CD14-positive monocyte (primary cell): Measurements from ENCODE around the gene HS1BP3. TPM values are rescaled to one million over a fixed set of nuclear protein-coding genes. Genes with fewer than 3 reads are reported as not detected.

ENCODE experiments used
- DNase-seq, 3 donors: peaks; one replicate each; pipeline ENCODE4 v3.0.0-alpha.2; 2011 to 2022
- H2AFZ ChIP-seq: 2 replicates; pipeline ENCODE4 v1.6.0; 2012; ENCODE audit warnings: mild to moderate bottlenecking, low read depth, low read length, inconsistent platforms; ENCODE audit not compliant: insufficient read depth, poor library complexity, severe bottlenecking
- H3K27ac ChIP-seq, 2 donors: 1 replicate in 1 of 2; 2 replicates in 1 of 2; pipeline ENCODE4 v1.5.1; 2012 to 2013; ENCODE audit warnings: low read length in 2 of 2, control low read depth in 1 of 2, inconsistent platforms in 1 of 2, low read depth in 1 of 2, mild to moderate bottlenecking in 1 of 2
- H3K27me3 ChIP-seq, 2 donors: one replicate each; pipeline versions ENCODE4 v1.6.0 to v1.6.1; 2011 to 2013; ENCODE audit warnings: low read length in 2 of 2; ENCODE audit not compliant: control insufficient read depth in 2 of 2, insufficient read depth in 2 of 2
- H3K36me3 ChIP-seq, 2 donors: replicated peaks in 1 of 2; 1 replicate in 1 of 2; 2 replicates in 1 of 2; pipeline versions ENCODE4 v1.5.1 to v1.6.1; 2012 to 2013; ENCODE audit warnings: low read length in 2 of 2, control low read depth in 1 of 2, inconsistent platforms in 1 of 2, mild to moderate bottlenecking in 1 of 2; ENCODE audit not compliant: insufficient read depth in 2 of 2, control insufficient read depth in 1 of 2
- H3K4me1 ChIP-seq, 2 donors: 1 replicate in 1 of 2; 2 replicates in 1 of 2; pipeline versions ENCODE4 v1.5.1 to v1.6.1; 2012 to 2013; ENCODE audit warnings: low read length in 2 of 2, control low read depth in 1 of 2, inconsistent platforms in 1 of 2, mild to moderate bottlenecking in 1 of 2, moderate library complexity in 1 of 2; ENCODE audit not compliant: insufficient read depth in 2 of 2, control insufficient read depth in 1 of 2
- H3K4me2 ChIP-seq: replicated peaks from 2 replicates; pipeline ENCODE3; 2012; ENCODE audit warnings: low read length, moderate library complexity, mild to moderate bottlenecking; ENCODE audit not compliant: poor library complexity, severe bottlenecking; ENCODE audit errors: extremely low read depth
- H3K4me3 ChIP-seq, 3 experiments: fragments of 200-600 bp in 1 of 3; sonication (generic) in 1 of 3; replicated peaks in 1 of 3; 1 replicate in 2 of 3; 2 replicates in 1 of 3; pipeline ENCODE4 v1.5.1; 2011 to 2013; ENCODE audit warnings: low read length in 3 of 3, mild to moderate bottlenecking in 3 of 3, control low read depth in 2 of 3, low read depth in 2 of 3, inconsistent platforms in 1 of 3, moderate library complexity in 1 of 3
- H3K79me2 ChIP-seq: 2 replicates; pipeline ENCODE4 v1.6.0; 2012; ENCODE audit warnings: mild to moderate bottlenecking, control low read depth, inconsistent platforms, low read length, moderate library complexity; ENCODE audit not compliant: insufficient read depth
- H3K9ac ChIP-seq: 2 replicates; pipeline ENCODE4 v1.6.0; 2017; ENCODE audit warnings: low read length, mild to moderate bottlenecking; ENCODE audit not compliant: insufficient read depth, poor library complexity, severe bottlenecking
- H3K9me3 ChIP-seq, 2 donors: replicated peaks in 1 of 2; 1 replicate in 1 of 2; 2 replicates in 1 of 2; pipeline versions ENCODE4 v1.5.1 to v1.6.1; 2012 to 2013; ENCODE audit warnings: low read length in 2 of 2, control low read depth in 1 of 2; ENCODE audit not compliant: control insufficient read depth in 1 of 2, insufficient read depth in 1 of 2
- H4K20me1 ChIP-seq: 2 replicates; pipeline ENCODE4 v1.6.0; 2012; ENCODE audit warnings: mild to moderate bottlenecking, low read length, control low read depth, moderate library complexity; ENCODE audit not compliant: insufficient read depth
- H3K27ac Mint-ChIP-seq, 7 donors: one replicate each; pipeline ENCODE4 v1.8.0; 2020; ENCODE audit warnings: mild to moderate bottlenecking in 7 of 7, mixed read lengths in 7 of 7, moderate library complexity in 6 of 7, inconsistent platforms in 2 of 7
- H3K27me3 Mint-ChIP-seq, 3 donors: one replicate each; pipeline ENCODE4 v1.8.0; 2021 to 2022; ENCODE audit warnings: low read depth in 3 of 3, mild to moderate bottlenecking in 3 of 3, mixed read lengths in 3 of 3, moderate library complexity in 3 of 3, inconsistent platforms in 1 of 3
- H3K36me3 Mint-ChIP-seq, 2 donors: one replicate each; pipeline ENCODE4 v1.8.0; 2020; ENCODE audit warnings: mixed read lengths in 2 of 2, inconsistent platforms in 1 of 2, mild to moderate bottlenecking in 1 of 2
- H3K4me1 Mint-ChIP-seq: one replicate; pipeline ENCODE4 v1.8.0; 2020; ENCODE audit warnings: mild to moderate bottlenecking, mixed read lengths
- H3K4me3 Mint-ChIP-seq, 2 donors: one replicate each; pipeline ENCODE4 v1.8.0; 2020; ENCODE audit warnings: mild to moderate bottlenecking in 2 of 2, mixed read lengths in 2 of 2, moderate library complexity in 1 of 2
- H3K9me3 Mint-ChIP-seq, 7 donors: one replicate each; pipeline ENCODE4 v1.8.0; 2020 to 2022; ENCODE audit warnings: mixed read lengths in 7 of 7, mild to moderate bottlenecking in 6 of 7, moderate library complexity in 6 of 7, inconsistent platforms in 2 of 7
- WGBS: methylation state at CpG from one replicate; pipeline ENCODE4 v1.1.5; 2013; ENCODE audit warnings: missing lambda C conversion rate; ENCODE audit not compliant: insufficient coverage; 5-methylcytosine and 5-hydroxymethylcytosine counted together
- intact Hi-C, 2 donors: fragments of 100-400 bp; cut with micrococcal nuclease; formaldehyde crosslinking; loops; one replicate each; pipeline versions ENCODE4 v1.15.0 to v1.15.1; 2023
- polyA plus RNA-seq, 3 donors: library from polyadenylated mRNA; depleted of rRNA in 1 of 3; unstranded in 2 of 3; stranded (reverse) in 1 of 3; fragments of 300-500 nt in 2 of 3; fragments of >200 nt in 1 of 3; fragmentation: Illumina TruSeq in 2 of 3; gene quantifications; 1 replicate in 2 of 3; 2 replicates in 1 of 3; pipeline ENCODE4 v1.2.3, GENCODE V29; 2012 to 2021
- TF ChIP-seq, protein P1 (sequence below): fragments of 200-600 bp; IDR thresholded peaks from one replicate; pipeline ENCODE4 v1.8.0; 2022; ENCODE audit warnings: antibody characterized with exemption, mild to moderate bottlenecking

The HS1BP3 gene
- polyA plus RNA-seq, 3 donors: 45.1 to 48.9 (median 45.4) TPM

DNA sequence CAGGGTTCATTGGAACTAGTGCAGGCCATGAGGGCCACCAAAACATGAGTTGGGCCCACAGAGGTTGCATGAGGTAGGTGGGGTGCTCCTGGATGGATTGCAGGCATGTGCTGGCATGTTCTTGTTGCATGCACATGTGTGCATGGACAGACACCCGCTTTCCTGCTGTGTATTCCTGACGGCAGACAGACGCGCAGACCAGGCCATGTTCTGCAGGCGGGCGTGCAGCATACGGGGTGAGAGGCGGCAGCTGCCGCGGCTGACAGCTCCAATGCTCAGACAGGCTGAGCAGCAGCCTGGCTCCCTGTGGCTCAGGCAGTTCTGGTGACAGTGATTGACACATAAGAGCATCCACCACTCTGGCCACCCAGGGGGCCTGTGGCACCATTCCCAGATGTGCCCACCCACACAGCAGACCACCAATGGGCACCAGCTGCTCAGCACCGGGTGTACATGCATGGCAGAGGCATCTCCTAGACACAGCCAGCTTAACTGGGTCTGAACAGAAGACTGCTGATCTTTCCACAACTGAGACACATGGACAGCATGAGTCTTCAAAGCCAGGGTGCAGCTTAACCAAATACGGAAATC lies 21.2 kb downstream of the HS1BP3 start:
- TF ChIP-seq, protein P1, sequence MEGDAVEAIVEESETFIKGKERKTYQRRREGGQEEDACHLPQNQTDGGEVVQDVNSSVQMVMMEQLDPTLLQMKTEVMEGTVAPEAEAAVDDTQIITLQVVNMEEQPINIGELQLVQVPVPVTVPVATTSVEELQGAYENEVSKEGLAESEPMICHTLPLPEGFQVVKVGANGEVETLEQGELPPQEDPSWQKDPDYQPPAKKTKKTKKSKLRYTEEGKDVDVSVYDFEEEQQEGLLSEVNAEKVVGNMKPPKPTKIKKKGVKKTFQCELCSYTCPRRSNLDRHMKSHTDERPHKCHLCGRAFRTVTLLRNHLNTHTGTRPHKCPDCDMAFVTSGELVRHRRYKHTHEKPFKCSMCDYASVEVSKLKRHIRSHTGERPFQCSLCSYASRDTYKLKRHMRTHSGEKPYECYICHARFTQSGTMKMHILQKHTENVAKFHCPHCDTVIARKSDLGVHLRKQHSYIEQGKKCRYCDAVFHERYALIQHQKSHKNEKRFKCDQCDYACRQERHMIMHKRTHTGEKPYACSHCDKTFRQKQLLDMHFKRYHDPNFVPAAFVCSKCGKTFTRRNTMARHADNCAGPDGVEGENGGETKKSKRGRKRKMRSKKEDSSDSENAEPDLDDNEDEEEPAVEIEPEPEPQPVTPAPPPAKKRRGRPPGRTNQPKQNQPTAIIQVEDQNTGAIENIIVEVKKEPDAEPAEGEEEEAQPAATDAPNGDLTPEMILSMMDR: no peak
- Mint-ChIP-seq H3K27ac (peak overlapping the region in 1 of 7 donors; percentile 36), H3K4me3 (no peak overlapping the region), H3K9me3 (peaks cover 0 to 2% (median 0%) of the 10 kb centered on the region in 7 donors), H3K4me1 (no peaks in the 10 kb centered on the region), H3K27me3 (peaks cover 0 to 1% (median 1%) of the 10 kb centered on the region in 3 donors), H3K36me3 (peaks cover 72 to 84% of the 10 kb centered on the region in 2 donors)
- Histone ChIP-seq H4K20me1 (peaks cover 58% of the 10 kb centered on the region), H3K9ac (no peak overlapping the region), H3K9me3 (no peaks in the 10 kb centered on the region), H3K27ac (no peak overlapping the region), H3K36me3 (peaks cover 73 to 100% of the 10 kb centered on the region in 2 donors), H3K4me2 (no peak overlapping the region), H2AFZ (no peak overlapping the region), H3K79me2 (no peaks in the 10 kb centered on the region), H3K27me3 (no peaks in the 10 kb centered on the region), H3K4me1 (no peaks in the 10 kb centered on the region), H3K4me3 (no peak overlapping the region)
- intact Hi-C loops: no loop called here
- no peak for DNase-seq
- 97% methylated on average over 12 of the region's 12 CpGs for WGBS

DNA sequence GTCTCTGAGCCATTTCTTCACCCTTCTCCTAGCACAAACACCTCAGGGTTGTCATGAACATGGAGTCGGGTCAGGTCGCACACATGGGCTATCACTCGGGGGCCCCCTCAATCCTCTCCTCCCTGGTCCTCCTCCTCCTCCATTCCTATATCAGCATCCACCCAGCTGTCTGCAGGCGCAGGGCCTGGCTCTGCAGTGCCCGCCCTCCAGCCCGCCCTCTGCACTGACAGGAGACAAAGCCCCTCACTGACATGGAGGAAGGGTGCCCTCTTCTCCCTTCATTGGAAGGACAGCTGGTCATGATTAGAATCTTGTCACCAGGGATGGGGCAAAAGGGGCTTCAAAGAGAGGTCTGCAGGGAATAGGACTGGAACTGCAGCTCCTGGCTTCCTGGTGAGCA lies 21.7 kb downstream of the HS1BP3 start:
- no peak overlapping the region for H3K4me2 ChIP-seq
- H4K20me1 ChIP-seq: peaks cover 55% of the 10 kb centered on the region
- H3K27ac Mint-ChIP-seq: peak overlapping the region in 2 of 7 donors; percentile 14 to 28
- peaks cover 0 to 1% (median 1%) of the 10 kb centered on the region in 3 donors for H3K27me3 Mint-ChIP-seq
- no peaks in the 10 kb centered on the region for H3K27me3 ChIP-seq
- H3K79me2 ChIP-seq: no peaks in the 10 kb centered on the region
- H2AFZ ChIP-seq: no peak overlapping the region
- H3K4me3 ChIP-seq: no peak overlapping the region
- H3K4me3 Mint-ChIP-seq: no peak overlapping the region
- H3K27ac ChIP-seq: no peak overlapping the region
- no peaks in the 10 kb centered on the region for H3K9me3 ChIP-seq
- 92% methylated on average over 3 of the region's 6 CpGs for WGBS
- H3K9ac ChIP-seq: no peak overlapping the region
- intact Hi-C loops: no loop called here
- H3K36me3 Mint-ChIP-seq: peaks cover 74 to 84% of the 10 kb centered on the region in 2 donors
- peaks cover 0 to 2% (median 0%) of the 10 kb centered on the region in 7 donors for H3K9me3 Mint-ChIP-seq
- no peak for DNase-seq
- TF ChIP-seq, protein P1: no peak
- H3K4me1 ChIP-seq: no peaks in the 10 kb centered on the region
- peaks cover 74 to 100% of the 10 kb centered on the region in 2 donors for H3K36me3 ChIP-seq
- no peaks in the 10 kb centered on the region for H3K4me1 Mint-ChIP-seq
